BE2C (cell line): ENCODE data around the gene PLAC9.
"Not testable (repeated sequence)": the region's sequence is repeated elsewhere in the genome, so short reads cannot be mapped to it uniquely, and the experiment has no call there.

Experiments
- DNase-seq: peaks from one replicate; pipeline ENCODE4 v3.0.0-alpha.2; 2020
- H3K27me3 ChIP-seq: fragments of 250-450 bp; sonication (Bioruptor Pico); 2 replicates; pipeline ENCODE4 v1.5.1; 2020; ENCODE audit warnings: mild to moderate bottlenecking
- H3K36me3 ChIP-seq: fragments of 250-450 bp; sonication (Bioruptor Pico); 2 replicates; pipeline ENCODE4 v1.5.1; 2020; ENCODE audit warnings: mild to moderate bottlenecking
- H3K4me1 ChIP-seq: fragments of 250-450 bp; sonication (Bioruptor Pico); 2 replicates; pipeline ENCODE4 v1.5.1; 2020
- H3K4me3 ChIP-seq: 2 replicates; pipeline ENCODE4 v1.5.1; 2011; ENCODE audit warnings: low read depth, low read length
- H3K9me3 ChIP-seq: fragments of 250-450 bp; sonication (Bioruptor Pico); 2 replicates; pipeline ENCODE4 v1.5.1; 2020
- CTCF ChIP-seq: IDR thresholded peaks from 2 replicates; pipeline ENCODE4 v1.5.1; 2012; ENCODE audit warnings: mild to moderate bottlenecking, low read depth, low read length

PLAC9 gene

GRCh38 chr10:80122746-80123145, 9.8 kb upstream of the PLAC9 start:
- H3K9me3 ChIP-seq, result no peaks in the 10 kb centered on the region
- H3K36me3 ChIP-seq, result no peaks in the 10 kb centered on the region
- H3K4me3 ChIP-seq, result no peak overlapping the region
- DNase-seq, result no peak
- no peaks in the 10 kb centered on the region for H3K27me3 ChIP-seq
- no peak for TF ChIP-seq CTCF
- H3K4me1 ChIP-seq, result no peaks in the 10 kb centered on the region

GRCh38 chr10:80126876-80127275, 5.7 kb upstream of the PLAC9 start:
- no peak overlapping the region for H3K4me3 ChIP-seq
- no peaks in the 10 kb centered on the region for H3K36me3 ChIP-seq
- H3K27me3 ChIP-seq, result no peaks in the 10 kb centered on the region; the same call in 1 of the 2 replicates
- H3K4me1 ChIP-seq, result no peaks in the 10 kb centered on the region
- no peak for TF ChIP-seq CTCF
- no peaks in the 10 kb centered on the region for H3K9me3 ChIP-seq
- DNase-seq, result no peak

- DNase-seq, result no peak
- no peaks in the 10 kb centered on the region for H3K36me3 ChIP-seq
- no peak for TF ChIP-seq CTCF
- no peaks in the 10 kb centered on the region for H3K4me1 ChIP-seq
- H3K9me3 ChIP-seq, result no peaks in the 10 kb centered on the region
- H3K27me3 ChIP-seq, result peaks cover 12% of the 10 kb centered on the region
- no peak overlapping the region for H3K4me3 ChIP-seq
These were observed 1.0 kb upstream of the PLAC9 start for GRCh38 chr10:80131499-80131901.

GRCh38 chr10:80133206-80133605, 676 bp downstream of the PLAC9 start:
- Histone ChIP-seq H3K9me3 (no peaks in the 10 kb centered on the region), H3K36me3 (no peaks in the 10 kb centered on the region), H3K4me3 (no peak overlapping the region), H3K27me3 (peaks cover 12% of the 10 kb centered on the region), H3K4me1 (no peaks in the 10 kb centered on the region)
- no peak for DNase-seq
- TF ChIP-seq CTCF, result no peak

- H3K9me3 ChIP-seq, H3K4me3 ChIP-seq, H3K4me1 ChIP-seq, H3K36me3 ChIP-seq, DNase-seq: not testable (repeated sequence)
- H3K27me3 ChIP-seq, result peaks cover 12% of the 10 kb centered on the region
These were observed 1.2 kb downstream of the PLAC9 start for GRCh38 chr10:80133687-80134086.

GRCh38 chr10:80136134-80136571, 3.6 kb downstream of the PLAC9 start:
- no peaks in the 10 kb centered on the region for H3K36me3 ChIP-seq
- peaks cover 12% of the 10 kb centered on the region for H3K27me3 ChIP-seq
- no peak overlapping the region for H3K4me3 ChIP-seq
- DNase-seq, result no peak
- H3K9me3 ChIP-seq, result no peaks in the 10 kb centered on the region
- TF ChIP-seq CTCF, result no peak
- no peaks in the 10 kb centered on the region for H3K4me1 ChIP-seq
